ENCODE measurements around the gene TBC1D5. TPM values are rescaled to one million over a fixed set of nuclear protein-coding genes. Genes with fewer than 3 reads are reported as not detected.

Gene TBC1D5
- total and polyA plus RNA-seq, 2 of the 8 experiments (the other 6 are each of a cell fraction or from before 2014, with no cell fraction given), result 11.0 to 22.9 TPM

DNA sequence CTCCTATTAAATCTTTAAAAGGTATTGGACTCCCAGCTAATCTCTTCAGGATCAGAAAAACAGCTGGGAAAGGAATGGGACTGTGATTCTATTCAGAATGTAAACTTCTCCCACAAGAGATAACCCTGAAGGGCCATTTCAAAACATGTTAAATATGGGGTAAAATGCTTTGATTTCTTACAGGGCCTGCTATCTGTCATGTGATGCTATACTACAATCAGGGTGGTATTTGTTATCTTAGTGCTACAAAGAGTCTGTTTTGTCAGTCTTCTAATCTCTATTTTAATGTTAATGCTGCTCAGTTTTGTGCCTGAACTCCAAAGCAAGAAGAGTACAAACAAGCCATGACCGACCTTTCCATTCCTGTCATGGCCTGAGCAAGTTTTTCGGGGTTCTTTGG is 186.9 kb downstream of the TBC1D5 start:
- no peak overlapping the region for H3K4me3 ChIP-seq (ENCODE audit: extremely low read depth in 1 of 4, insufficient read depth in 2 of 4, low read depth in 3 of 4, low read length in 4 of 4)
- POLR2A ChIA-PET (ENCODE audit: partially characterized antibody), result no interaction called here
- H4K8ac ChIP-seq (ENCODE audit: extremely low read depth, insufficient read depth, low read length), result no peak overlapping the region
- H4K91ac ChIP-seq (replicated peaks; ENCODE audit: insufficient read length, low read length), result no peak overlapping the region
- CTCF ChIA-PET (ENCODE audit: partially characterized antibody), result interaction anchor here (1.1 to 1.2 kb wide), 2 partner anchors 11 to 129 kb away, joined by 3 to 5 read pairs; no protein-coding TSS in a partner anchor
- no peak overlapping the region for H3K23ac ChIP-seq (ENCODE audit: insufficient read length)
- H3K56ac ChIP-seq (replicated peaks; ENCODE audit: insufficient read length, low read depth, low read length), result no peak overlapping the region
- no peaks in the 10 kb centered on the region for H3K9me3 ChIP-seq (ENCODE audit: insufficient read depth in 2 of 2, low read depth in 1 of 2, low read length in 1 of 2)
- H2AFZ ChIP-seq (ENCODE audit: low read length), result no peak overlapping the region
- no peak overlapping the region for H3K4me2 ChIP-seq (ENCODE audit: insufficient read depth in 1 of 2, low read depth in 2 of 2, low read length in 2 of 2)
- H3K79me2 ChIP-seq (ENCODE audit: control insufficient read depth in 1 of 2, insufficient read depth in 2 of 2, low read length in 2 of 2), result no peaks in the 10 kb centered on the region
- H4K20me1 ChIP-seq (replicated peaks in 1 of 2; ENCODE audit: control insufficient read depth in 1 of 2, insufficient read depth in 2 of 2, low read length in 2 of 2), result no peaks in the 10 kb centered on the region
- no peak overlapping the region for H2BK5ac ChIP-seq (ENCODE audit: low read depth, low read length)
- H2BK120ac ChIP-seq (replicated peaks; ENCODE audit: low read depth, low read length), result no peak overlapping the region
- H3K36me3 ChIP-seq (ENCODE audit: control insufficient read depth in 2 of 4, insufficient read depth in 4 of 4, low read length in 3 of 4), result no peaks in the 10 kb centered on the region
- no peak overlapping the region for H3K27ac ChIP-seq (ENCODE audit: low read depth, low read length)
- no peak overlapping the region for H4K5ac ChIP-seq (ENCODE audit: insufficient read length, low read depth, low read length)
- H3K4ac ChIP-seq (replicated peaks; ENCODE audit: insufficient read length, low read depth, low read length), result no peak overlapping the region
- no peak overlapping the region for H3K9ac ChIP-seq (replicated peaks in 1 of 4; ENCODE audit: extremely low read depth in 1 of 4, low read depth in 3 of 4, low read length in 3 of 4)
- no peak overlapping the region for H2BK15ac ChIP-seq (ENCODE audit: low read length)
- DNase-seq (ENCODE audit: low read depth in 1 of 2, low spot score in 2 of 2) (no peak), FAIRE-seq (no peak)
- no peak overlapping the region for H2AK5ac ChIP-seq (ENCODE audit: low read depth, low read length)
- TF ChIP-seq EZH2 (IDR thresholded peaks at IDR 0.05; ENCODE audit: low read depth, low read length, severe bottlenecking) (no peak), KDM1A (IDR thresholded peaks at IDR 0.05; ENCODE audit: borderline replicate concordance, low read length) (no peak), BACH1 (IDR thresholded peaks at IDR 0.05; ENCODE audit: low read length) (no peak), SIRT6 (IDR thresholded peaks at IDR 0.05; ENCODE audit: low read length) (no peak), KDM4A (IDR thresholded peaks at IDR 0.05; ENCODE audit: low read depth, low read length, severe bottlenecking) (no peak), JUN (IDR thresholded peaks at IDR 0.05; ENCODE audit: low read depth, low read length) (no peak), GTF2F1 (IDR thresholded peaks at IDR 0.05; ENCODE audit: borderline replicate concordance, low read depth, low read length) (no peak), GABPA (IDR thresholded peaks at IDR 0.05; ENCODE audit: borderline replicate concordance, insufficient read depth, low read length) (no peak), RAD21 (IDR thresholded peaks at IDR 0.05 in 1 of 2, conservative IDR thresholded peaks at IDR 0.05 in 1 of 2; ENCODE audit: low read depth in 2 of 2, low read length in 2 of 2) (no peak), ASH2L (IDR thresholded peaks at IDR 0.05; ENCODE audit: low read length) (no peak), RXRA (IDR thresholded peaks at IDR 0.05; ENCODE audit: insufficient read depth, low read depth, low read length) (no peak), BCL11A (IDR thresholded peaks at IDR 0.05; ENCODE audit: low read depth in 2 of 2, low read length in 2 of 2) (no peak)
- TF ChIP-seq, protein P1, sequence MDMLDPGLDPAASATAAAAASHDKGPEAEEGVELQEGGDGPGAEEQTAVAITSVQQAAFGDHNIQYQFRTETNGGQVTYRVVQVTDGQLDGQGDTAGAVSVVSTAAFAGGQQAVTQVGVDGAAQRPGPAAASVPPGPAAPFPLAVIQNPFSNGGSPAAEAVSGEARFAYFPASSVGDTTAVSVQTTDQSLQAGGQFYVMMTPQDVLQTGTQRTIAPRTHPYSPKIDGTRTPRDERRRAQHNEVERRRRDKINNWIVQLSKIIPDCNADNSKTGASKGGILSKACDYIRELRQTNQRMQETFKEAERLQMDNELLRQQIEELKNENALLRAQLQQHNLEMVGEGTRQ (IDR thresholded peaks at IDR 0.05; ENCODE audit: low read length), result no peak
- H3K27me3 ChIP-seq (replicated peaks in 1 of 4; ENCODE audit: control insufficient read depth in 3 of 4, extremely low read depth in 1 of 4, insufficient read depth in 3 of 4, low read length in 3 of 4), result no peaks in the 10 kb centered on the region
- no peaks in the 10 kb centered on the region for H3K79me1 ChIP-seq (ENCODE audit: low read depth, low read length)
- no peaks in the 10 kb centered on the region; a peak in 2 of 7 replicates for H3K4me1 ChIP-seq (replicated peaks in 1 of 4; ENCODE audit: control insufficient read depth in 3 of 4, insufficient read depth in 4 of 4, low read length in 3 of 4)
- H3K18ac ChIP-seq (ENCODE audit: extremely low read depth, low read length), result no peak overlapping the region
- H3K23me2 ChIP-seq (ENCODE audit: low read depth, low read length), result no peaks in the 10 kb centered on the region
- no peak overlapping the region for H3K14ac ChIP-seq (ENCODE audit: insufficient read length)
- H2BK20ac ChIP-seq (ENCODE audit: low read length), result no peak overlapping the region
- H2BK12ac ChIP-seq (ENCODE audit: low read depth, low read length), result no peak overlapping the region
- 92% methylated on average over 2 of the region's 2 CpGs; no CpG with 5 or more reads in 1 of the 2 experiments for WGBS, 2 experiments (ENCODE audit: extremely low coverage in 1 of 2, insufficient coverage in 1 of 2, insufficient read length in 1 of 2, insufficient replicate concordance in 2 of 2, low coverage in 1 of 2, low lambda C conversion rate in 2 of 2, missing lambda C conversion rate in 1 of 2)
